K562 (cell line): ENCODE measurements around the gene DAW1.

Experiments
- C11orf30 ChIP-seq: fragments of 450-650 bp; IDR thresholded peaks from 2 replicates; pipeline ENCODE4 v1.6.1; 2016; ENCODE audit warnings: low read depth, mild to moderate bottlenecking
- EZH2 ChIP-seq: IDR thresholded peaks from 2 replicates; pipeline ENCODE4 v1.6.1; 2012; ENCODE audit warnings: low read depth, mild to moderate bottlenecking, inconsistent platforms, low read length, borderline replicate concordance
- FOS ChIP-seq: IDR thresholded peaks from 3 replicates; pipeline ENCODE4 v1.6.1; 2011; ENCODE audit not compliant: insufficient read length; ENCODE audit errors: extremely low read depth
- TAL1 ChIP-seq: fragments of 450-650 bp; IDR thresholded peaks from 2 replicates; pipeline ENCODE4 v1.6.1; 2016; ENCODE audit warnings: mild to moderate bottlenecking
- TCF7L2 ChIP-seq: fragments of 150-350 bp; IDR thresholded peaks from 2 replicates; pipeline ENCODE4 v1.6.1; 2016; ENCODE audit warnings: low read depth, mild to moderate bottlenecking, low read length, moderate library complexity
- TFAP4 ChIP-seq: sonication (generic); formaldehyde crosslinking; IDR thresholded peaks from 2 replicates; pipeline ENCODE4 v1.8.0; 2022; ENCODE audit warnings: missing genetic modification reagents, mild to moderate bottlenecking, moderate library complexity, borderline replicate concordance
- ZNF143 ChIP-seq: sonication (generic); formaldehyde crosslinking; IDR thresholded peaks from 2 replicates; pipeline ENCODE4 v1.9.0; 2022; ENCODE audit warnings: mild to moderate bottlenecking, missing genetic modification reagents
- ZNF57 ChIP-seq: fragments of 450-650 bp; formaldehyde crosslinking; IDR thresholded peaks from 2 replicates; pipeline ENCODE4 v1.4.0; 2020; ENCODE audit warnings: mild to moderate bottlenecking, moderate library complexity

DNA sequence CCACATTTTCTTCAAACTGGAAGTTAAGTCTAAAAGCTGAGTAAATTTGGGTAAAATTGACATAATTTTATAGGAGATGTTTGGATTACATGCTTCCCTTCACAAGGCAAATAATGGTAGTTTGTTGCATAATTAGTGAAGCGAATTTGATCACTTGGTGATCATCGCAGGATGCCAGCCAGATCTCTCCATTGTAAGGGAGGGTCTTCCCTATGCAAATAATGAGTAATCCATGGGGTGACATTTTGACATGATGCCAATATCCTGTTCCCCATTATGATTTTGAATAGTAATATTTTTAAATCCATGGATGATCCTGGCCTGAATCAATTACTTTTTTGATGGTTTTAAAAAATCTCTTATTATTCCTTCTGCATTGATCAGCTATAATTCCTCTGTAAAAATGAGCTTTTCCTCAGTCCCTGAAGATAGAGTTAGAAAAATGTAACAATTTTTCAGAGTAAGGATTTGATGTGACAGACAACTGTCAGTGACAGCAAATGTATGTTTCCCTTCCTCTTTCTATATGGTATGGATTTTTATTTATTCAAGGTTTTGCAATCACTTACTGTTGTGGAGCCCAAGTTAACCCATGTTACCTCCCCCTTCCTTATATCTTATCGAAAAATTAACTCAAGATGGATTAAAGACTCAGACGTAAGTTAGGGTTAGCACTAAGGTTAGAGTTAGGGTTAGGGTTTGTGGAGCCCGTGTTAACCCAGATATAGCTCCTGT lies 36.3 kb upstream of the DAW1 start:
- TF ChIP-seq ZNF143 (CRISPR knock-in tag) (no peak), FOS (no peak), TFAP4 (no peak), ZNF57 (CRISPR knock-in tag) (no peak), C11orf30 (no peak), EZH2 (no peak), TCF7L2 (no peak), TAL1 (no peak)
